Endodermal cell (in vitro differentiated cells): ENCODE results near the gene SEMA3B. TPM values are rescaled to one million over a fixed set of nuclear protein-coding genes. Genes with fewer than 3 reads are reported as not detected.

Experiments
- DNase-seq: peaks from one replicate; pipeline ENCODE4 v3.0.0-alpha.2; 2017
- H3K27ac ChIP-seq: 2 replicates; pipeline ENCODE4 v1.5.1; 2013; ENCODE audit warnings: mild to moderate bottlenecking, low read depth, low read length, moderate library complexity
- H3K27me3 ChIP-seq: 2 replicates; pipeline ENCODE4 v1.6.1; 2013; ENCODE audit warnings: mild to moderate bottlenecking, low read length, moderate library complexity; ENCODE audit not compliant: insufficient read depth, control insufficient read depth, poor library complexity, severe bottlenecking
- H3K36me3 ChIP-seq: 2 replicates; pipeline ENCODE4 v1.7.0; 2013; ENCODE audit warnings: mild to moderate bottlenecking, low read length, moderate library complexity; ENCODE audit not compliant: control insufficient read depth, insufficient read depth
- H3K4me1 ChIP-seq: one replicate; pipeline ENCODE4 v1.7.0; 2013; ENCODE audit warnings: low read length; ENCODE audit not compliant: control insufficient read depth, insufficient read depth
- H3K4me3 ChIP-seq: 2 replicates; pipeline ENCODE4 v1.5.1; 2013; ENCODE audit warnings: mild to moderate bottlenecking, low read length, moderate library complexity
- H3K9ac ChIP-seq: 2 replicates; pipeline ENCODE4 v1.6.1; 2013; ENCODE audit warnings: mild to moderate bottlenecking, low read length, moderate library complexity; ENCODE audit not compliant: poor library complexity, severe bottlenecking; ENCODE audit errors: extremely low read depth
- H3K9me3 ChIP-seq: 2 replicates; pipeline ENCODE4 v1.6.1; 2013; ENCODE audit warnings: mild to moderate bottlenecking, low read length, moderate library complexity; ENCODE audit not compliant: control insufficient read depth
- H3K27ac Mint-ChIP-seq: 2 replicates; pipeline ENCODE4 v1.8.0; 2020; ENCODE audit warnings: mixed read lengths
- H3K27me3 Mint-ChIP-seq: 2 replicates; pipeline ENCODE4 v1.8.0; 2021; ENCODE audit warnings: mild to moderate bottlenecking, mixed read lengths; ENCODE audit not compliant: insufficient read depth
- H3K36me3 Mint-ChIP-seq: 2 replicates; pipeline ENCODE4 v1.8.0; 2020; ENCODE audit warnings: low read depth, mixed read lengths
- H3K4me1 Mint-ChIP-seq: 2 replicates; pipeline ENCODE4 v1.8.0; 2020; ENCODE audit warnings: mixed read lengths
- H3K4me3 Mint-ChIP-seq: 2 replicates; pipeline ENCODE4 v1.8.0; 2020; ENCODE audit warnings: mild to moderate bottlenecking, moderate library complexity, mixed read lengths
- H3K9me3 Mint-ChIP-seq: 2 replicates; pipeline ENCODE4 v1.8.0; 2020; ENCODE audit warnings: mild to moderate bottlenecking, mixed read lengths
- WGBS, 2 experiments: methylation state at CpG; one replicate each; pipeline versions ENCODE4 v1.1.5 to v1.1.7; 2013; ENCODE audit warnings: missing lambda C conversion rate in 2 of 2, mixed read lengths in 1 of 2; ENCODE audit not compliant: insufficient coverage in 1 of 2, insufficient read length in 1 of 2; 5-methylcytosine and 5-hydroxymethylcytosine counted together
- total RNA-seq, 2 donors: library from RNA; stranded (reverse); fragmentation: NEBNext Ultra II Directional in 1 of 2; extraction: Animal tissue kit (Norgen Biotek cat#: 25700) in 1 of 2; gene quantifications; 2 replicates in 1 of 2; 3 replicates in 1 of 2; pipeline ENCODE4 v1.2.1, GENCODE V29; 2021
- TF ChIP-seq, protein P1 (sequence below): fragments of 200-600 bp; sonication (generic); conservative IDR thresholded peaks from 2 replicates; pipeline ENCODE4 v1.5.0; 2021; ENCODE audit warnings: antibody characterized with exemption, mild to moderate bottlenecking

Gene SEMA3B
- total RNA-seq, 2 donors from 2014 or later = 6.5 to 10.3 TPM

DNA sequence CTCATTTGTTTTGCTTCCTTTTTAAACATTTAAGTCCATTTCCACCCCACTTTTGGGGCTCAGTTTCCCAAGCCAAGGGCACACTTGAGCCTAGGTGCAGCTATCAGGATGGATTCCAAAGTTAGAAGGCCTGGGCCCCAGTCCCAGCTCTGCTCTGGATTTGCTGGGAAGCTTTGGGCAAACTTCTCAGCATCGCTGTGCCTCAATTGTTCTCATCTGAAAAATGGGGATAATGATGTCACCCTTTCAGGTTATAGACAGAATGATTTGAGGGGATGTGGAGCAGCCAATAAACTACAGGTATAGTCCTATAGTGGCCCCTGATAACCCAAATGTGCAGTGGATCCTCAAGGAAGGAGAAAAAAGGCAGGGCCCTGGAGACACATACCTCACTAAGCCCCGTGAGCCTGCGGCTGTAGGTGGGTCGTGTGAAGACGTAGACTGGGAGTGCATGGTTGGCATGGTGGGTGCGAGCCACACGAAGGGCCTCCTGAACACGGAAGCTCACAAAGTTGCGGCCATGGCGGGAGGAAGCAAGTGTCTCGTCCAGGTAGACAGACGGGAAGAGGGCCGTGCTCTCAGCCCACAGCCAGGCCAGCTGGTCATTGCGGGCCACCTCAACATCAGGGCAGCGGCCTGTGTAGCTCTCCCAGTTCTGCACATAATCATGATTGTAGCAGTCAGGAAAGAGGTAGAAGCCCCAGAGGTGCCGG lies 50.4 kb downstream of the SEMA3B start:
- TF ChIP-seq, protein P1, sequence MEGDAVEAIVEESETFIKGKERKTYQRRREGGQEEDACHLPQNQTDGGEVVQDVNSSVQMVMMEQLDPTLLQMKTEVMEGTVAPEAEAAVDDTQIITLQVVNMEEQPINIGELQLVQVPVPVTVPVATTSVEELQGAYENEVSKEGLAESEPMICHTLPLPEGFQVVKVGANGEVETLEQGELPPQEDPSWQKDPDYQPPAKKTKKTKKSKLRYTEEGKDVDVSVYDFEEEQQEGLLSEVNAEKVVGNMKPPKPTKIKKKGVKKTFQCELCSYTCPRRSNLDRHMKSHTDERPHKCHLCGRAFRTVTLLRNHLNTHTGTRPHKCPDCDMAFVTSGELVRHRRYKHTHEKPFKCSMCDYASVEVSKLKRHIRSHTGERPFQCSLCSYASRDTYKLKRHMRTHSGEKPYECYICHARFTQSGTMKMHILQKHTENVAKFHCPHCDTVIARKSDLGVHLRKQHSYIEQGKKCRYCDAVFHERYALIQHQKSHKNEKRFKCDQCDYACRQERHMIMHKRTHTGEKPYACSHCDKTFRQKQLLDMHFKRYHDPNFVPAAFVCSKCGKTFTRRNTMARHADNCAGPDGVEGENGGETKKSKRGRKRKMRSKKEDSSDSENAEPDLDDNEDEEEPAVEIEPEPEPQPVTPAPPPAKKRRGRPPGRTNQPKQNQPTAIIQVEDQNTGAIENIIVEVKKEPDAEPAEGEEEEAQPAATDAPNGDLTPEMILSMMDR = no peak
- Mint-ChIP-seq H3K36me3 (peaks cover 49% of the 10 kb centered on the region), H3K27me3 (no peaks in the 10 kb centered on the region), H3K4me3 (peak overlapping the region; percentile 87), H3K4me1 (peaks cover 31% of the 10 kb centered on the region), H3K27ac (no peak overlapping the region), H3K9me3 (no peaks in the 10 kb centered on the region)
- no peak for DNase-seq
- Histone ChIP-seq H3K27me3 (no peaks in the 10 kb centered on the region), H3K9me3 (no peaks in the 10 kb centered on the region), H3K4me1 (peaks cover 21% of the 10 kb centered on the region), H3K27ac (no peak overlapping the region), H3K4me3 (peak overlapping the region; percentile 56), H3K9ac (no peak overlapping the region), H3K36me3 (peaks cover 40% of the 10 kb centered on the region)
- 96 to 99% methylated on average over 13 to 16 of the region's 16 CpGs for WGBS, 2 experiments

- H3K9ac ChIP-seq = peak overlapping the region; percentile 97
- H3K27me3 ChIP-seq = no peaks in the 10 kb centered on the region
- H3K36me3 ChIP-seq = peaks cover 44% of the 10 kb centered on the region
- WGBS, 2 experiments = 90 to 94% methylated on average over 28 to 29 of the region's 29 CpGs
- Mint-ChIP-seq H3K27ac (no peak overlapping the region), H3K27me3 (no peaks in the 10 kb centered on the region), H3K36me3 (peaks cover 44% of the 10 kb centered on the region), H3K4me1 (peaks cover 35% of the 10 kb centered on the region), H3K9me3 (no peaks in the 10 kb centered on the region), H3K4me3 (peak overlapping the region; percentile 87)
- H3K27ac ChIP-seq = no peak overlapping the region
- H3K4me1 ChIP-seq = peaks cover 23% of the 10 kb centered on the region
- TF ChIP-seq, protein P1 = no peak
- peak; percentile 45 for DNase-seq
- H3K4me3 ChIP-seq = peak overlapping the region; percentile 100
- H3K9me3 ChIP-seq = no peaks in the 10 kb centered on the region
Measured at GRCh38 chr3:50319894-50320625, 51.1 kb downstream of the SEMA3B start.

- Mint-ChIP-seq H3K36me3 (peaks cover 38% of the 10 kb centered on the region), H3K9me3 (no peaks in the 10 kb centered on the region), H3K4me1 (peaks cover 35% of the 10 kb centered on the region), H3K27me3 (no peaks in the 10 kb centered on the region), H3K27ac (peak overlapping the region; percentile 93), H3K4me3 (peak overlapping the region; percentile 87)
- Histone ChIP-seq H3K27me3 (no peaks in the 10 kb centered on the region), H3K36me3 (peaks cover 53% of the 10 kb centered on the region), H3K9me3 (no peaks in the 10 kb centered on the region), H3K4me1 (peaks cover 23% of the 10 kb centered on the region), H3K27ac (peak overlapping the region; percentile 100), H3K9ac (peak overlapping the region; percentile 97), H3K4me3 (peak overlapping the region; percentile 100)
- WGBS, 2 experiments = 0% methylated on average over 14 to 45 of the region's 45 CpGs
- peak; percentile 90 for DNase-seq
- TF ChIP-seq, protein P1 = no peak
Measured at GRCh38 chr3:50320853-50321335, 51.9 kb downstream of the SEMA3B start.
